ENCODE measurements around the gene RPS5.
A peak's percentile ranks its signal among the peaks of the same experiment; 100 is the strongest.
"Not testable (repeated sequence)": the region's sequence is repeated elsewhere in the genome, so short reads cannot be mapped to it uniquely, and the experiment has no call there.

RPS5 gene

GRCh38 chr19:58386576-58387337 is at the start of gene RPS5:
Gene RPS5, plus strand, starts transcription at chr19:58387269. Its CDS starts 869 bp downstream, at chr19:58388138.
- FAIRE-seq, result peak; percentile 58

GRCh38 chr19:58338336-58338735 is 48.7 kb upstream of the RPS5 start:
- no peak for FAIRE-seq

GRCh38 chr19:58338825-58339558 is 48.1 kb upstream of the RPS5 start:
- no peak for FAIRE-seq

GRCh38 chr19:58345558-58345957 is 41.5 kb upstream of the RPS5 start:
- FAIRE-seq, result no peak

- no peak for FAIRE-seq
Measured at GRCh38 chr19:58346961-58347929, 39.8 kb upstream of the RPS5 start.

GRCh38 chr19:58348080-58348479 is 39.0 kb upstream of the RPS5 start:
- FAIRE-seq, result not testable (repeated sequence)

- FAIRE-seq, result no peak
Measured at GRCh38 chr19:58349590-58349989, 37.5 kb upstream of the RPS5 start.

- no peak for FAIRE-seq
Measured at GRCh38 chr19:58350001-58350861, 36.8 kb upstream of the RPS5 start.

- FAIRE-seq, result no peak
Measured at GRCh38 chr19:58350871-58351557, 36.1 kb upstream of the RPS5 start.

- FAIRE-seq, result no peak
Measured at GRCh38 chr19:58351558-58351878, 35.6 kb upstream of the RPS5 start.

GRCh38 chr19:58351990-58352755 is 34.9 kb upstream of the RPS5 start:
- FAIRE-seq, result no peak

- no peak for FAIRE-seq
Measured at GRCh38 chr19:58352760-58353671, 34.1 kb upstream of the RPS5 start, which contains the start of gene A1BG. Gene A1BG, minus strand, starts transcription at chr19:58353492. Its CDS starts 55 bp downstream, at chr19:58353437.

- FAIRE-seq, result no peak
Measured at GRCh38 chr19:58353717-58354477, 33.2 kb upstream of the RPS5 start.

GRCh38 chr19:58354478-58355030 is 32.5 kb upstream of the RPS5 start:
- FAIRE-seq, result no peak

GRCh38 chr19:58355215-58355796 is 31.8 kb upstream of the RPS5 start:
- no peak for FAIRE-seq

- no peak for FAIRE-seq
Measured at GRCh38 chr19:58355908-58356765, 30.9 kb upstream of the RPS5 start.

Measured in islet of Langerhans (tissue), 1 donor.